HepG2 (cell line): ENCODE data around the gene COASY. TPM values are rescaled to one million over a fixed set of nuclear protein-coding genes. Genes with fewer than 3 reads are reported as not detected.

Experiments
- ATAC-seq: fragments of 200-7000 bp; cut with Tn5 transposase; 3 replicates; pipeline ENCODE4 v1.9.1; 2020; ENCODE audit warnings: mild to moderate bottlenecking, moderate library complexity
- BruUV-seq: library from RNA; stranded (reverse); fragments of 400-500 nt; replicated peaks from 2 replicates; lab custom pipeline; 2021; lab: Mats Ljungman, UMichigan
- CTCF ChIA-PET: fragments of 300-600 bp; formaldehyde crosslinking; extraction: SDS; loops from one replicate; lab custom pipeline; 2021; ENCODE audit warnings: low total read pairs, inconsistent platforms, low intra/inter-chr PET ratio; lab: Yijun Ruan, JAX
- POLR2A ChIA-PET: fragments of 350-600 bp; sonication (Branson Sonifier 250); formaldehyde crosslinking; loops from one replicate; lab custom pipeline; 2020; ENCODE audit warnings: antibody characterized with exemption, inconsistent platforms; lab: Yijun Ruan, JAX
- DNase-seq: peaks from one replicate; pipeline ENCODE4 v3.0.0-alpha.2; 2015; ENCODE audit warnings: low spot score
- FAIRE-seq: peaks from 3 replicates; lab custom pipeline; 2011; peaks lifted over from hg19 to GRCh38; lab: Jason Lieb, UNC
- H2AFZ ChIP-seq: one replicate; pipeline ENCODE4 v1.6.1; 2011; ENCODE audit warnings: low read length, inconsistent platforms
- H3K27ac ChIP-seq: fragments of 300-600 bp; 3 replicates; pipeline ENCODE4 v1.8.0; 2011; ENCODE audit warnings: mixed run types, mild to moderate bottlenecking, mixed read lengths, low read length, inconsistent platforms; ENCODE audit not compliant: insufficient read depth; ENCODE audit errors: extremely low read length
- H3K27me3 ChIP-seq, 2 experiments: fragments of 200-600 bp in 1 of 2; 2 replicates in 1 of 2; 3 replicates in 1 of 2; pipeline versions ENCODE4 v1.6.0 to v1.8.0; 2011; ENCODE audit warnings: low read length in 2 of 2, mild to moderate bottlenecking in 2 of 2, moderate library complexity in 2 of 2, inconsistent platforms in 1 of 2; ENCODE audit not compliant: insufficient read depth in 2 of 2, control insufficient read depth in 1 of 2
- H3K36me3 ChIP-seq, 2 experiments: fragments of 200-600 bp in 1 of 2; replicated peaks in 1 of 2; 2 replicates in 1 of 2; 3 replicates in 1 of 2; pipeline versions ENCODE4 v1.5.1 to v1.8.0; 2011; ENCODE audit warnings: low read length in 2 of 2, inconsistent platforms in 1 of 2; ENCODE audit not compliant: insufficient read depth in 2 of 2, control insufficient read depth in 1 of 2
- H3K4me1 ChIP-seq: 2 replicates; pipeline ENCODE4 v1.5.1; 2012; ENCODE audit warnings: low read length, inconsistent platforms; ENCODE audit not compliant: insufficient read depth
- H3K4me2 ChIP-seq: 2 replicates; pipeline ENCODE4 v1.6.0; 2011; ENCODE audit warnings: low read depth, low read length, inconsistent platforms
- H3K4me3 ChIP-seq, 3 experiments: fragments of 200-600 bp in 1 of 3; sonication (generic), shearing (Covaris generic) in 1 of 3; replicated peaks in 1 of 3; 2 replicates each; pipeline ENCODE4 v1.5.1; 2011 to 2016; ENCODE audit warnings: low read length in 3 of 3, inconsistent platforms in 2 of 3, low read depth in 2 of 3, mild to moderate bottlenecking in 2 of 3, control low read depth in 1 of 3, mixed read lengths in 1 of 3; ENCODE audit not compliant: insufficient read depth in 1 of 3
- H3K79me2 ChIP-seq: one replicate; pipeline ENCODE4 v1.6.1; 2011; ENCODE audit warnings: low read length, inconsistent platforms; ENCODE audit not compliant: insufficient read depth
- H3K9ac ChIP-seq: 2 replicates; pipeline ENCODE4 v1.6.0; 2011; ENCODE audit warnings: mild to moderate bottlenecking, low read depth, low read length, inconsistent platforms; ENCODE audit not compliant: insufficient read depth
- H3K9me3 ChIP-seq: 2 replicates; pipeline ENCODE4 v1.5.1; 2012; ENCODE audit warnings: mild to moderate bottlenecking, low read length
- H4K20me1 ChIP-seq: 2 replicates; pipeline ENCODE4 v1.6.0; 2011; ENCODE audit warnings: inconsistent platforms, mild to moderate bottlenecking, low read length, moderate library complexity; ENCODE audit not compliant: insufficient read depth
- FOXA1 ChIP-seq, 2 experiments: fragments of 450-650 bp in 1 of 2; sonication (generic) in 1 of 2; formaldehyde crosslinking in 1 of 2; IDR thresholded peaks; 2 replicates each; pipeline versions ENCODE4 v1.4.0 to v1.6.1; 2016 to 2020; ENCODE audit warnings: missing genetic modification reagents in 1 of 2
- NFIC ChIP-seq: IDR thresholded peaks from 2 replicates; pipeline ENCODE4 v1.6.1; 2012; ENCODE audit warnings: mild to moderate bottlenecking, low read length, inconsistent platforms
- NRL ChIP-seq: sonication (generic); formaldehyde crosslinking; IDR thresholded peaks from 2 replicates; pipeline ENCODE4 v1.5.0; 2020; ENCODE audit warnings: missing genetic modification reagents, mild to moderate bottlenecking, moderate library complexity, borderline replicate concordance
- ZFP36 ChIP-seq: fragments of 150-350 bp; IDR thresholded peaks from 2 replicates; pipeline ENCODE4 v1.6.1; 2018; ENCODE audit warnings: borderline replicate concordance, low read length, low read depth; ENCODE audit not compliant: partially characterized antibody
- ZFP36L2 ChIP-seq: sonication (generic); formaldehyde crosslinking; IDR thresholded peaks from 2 replicates; pipeline ENCODE4 v1.4.0; 2020; ENCODE audit warnings: missing genetic modification reagents
- ZNF382 ChIP-seq: sonication (generic); formaldehyde crosslinking; IDR thresholded peaks from 2 replicates; pipeline ENCODE4 v1.5.0; 2020; ENCODE audit warnings: missing genetic modification reagents, mild to moderate bottlenecking, borderline replicate concordance
- ZNF430 ChIP-seq: sonication (generic); formaldehyde crosslinking; IDR thresholded peaks from 2 replicates; pipeline ENCODE4 v1.9.0; 2021; ENCODE audit warnings: mild to moderate bottlenecking, missing genetic modification reagents
- ZSCAN22 ChIP-seq: sonication (generic); formaldehyde crosslinking; IDR thresholded peaks from 2 replicates; pipeline ENCODE4 v1.4.0; 2020; ENCODE audit warnings: mild to moderate bottlenecking, missing genetic modification reagents
- WGBS: methylation state at CpG from one replicate; pipeline ENCODE4 v1.1.6; 2017; ENCODE audit warnings: low lambda C conversion rate; 5-methylcytosine and 5-hydroxymethylcytosine counted together
- in situ Hi-C: cut with HindIII; loops from 2 replicates; pipeline ENCODE4 v1.10.0; 2017; ENCODE audit warnings: low pct_unique_long_range_greater_than_20kb; ENCODE audit not compliant: extremely low pct_ligation_motif_present
- intact Hi-C: fragments of 100-400 bp; cut with micrococcal nuclease; formaldehyde crosslinking; loops from one replicate; pipeline ENCODE4 v1.10.0; 2022; ENCODE audit not compliant: unreplicated experiment
- polyA plus RNA-seq, 8 experiments: library from polyadenylated mRNA; depleted of rRNA in 3 of 8; stranded (reverse) in 7 of 8; unstranded in 1 of 8; fragments of >200 nt; fragmentation: Illumina TruSeq in 4 of 8; extraction: Trizol in 4 of 8; gene quantifications; 2 replicates each; pipeline versions ENCODE4 v1.2.1 to v1.2.3, GENCODE V29; 2011 to 2016; ENCODE audit warnings: low read depth in 4 of 8, missing spikeins in 1 of 8, mixed read lengths in 1 of 8; ENCODE audit not compliant: insufficient read depth in 1 of 8
- total RNA-seq, 5 experiments: library from RNA; depleted of rRNA; stranded (reverse); fragments of >200 nt; fragmentation: Illumina TruSeq; extraction: Trizol; gene quantifications; 2 replicates each; pipeline ENCODE4 v1.2.3, GENCODE V29; 2016; ENCODE audit warnings: low read depth in 1 of 5
- TF ChIP-seq, protein P1 (sequence below): sonication (generic); formaldehyde crosslinking; IDR thresholded peaks from 2 replicates; pipeline ENCODE4 v1.4.0; 2020; ENCODE audit warnings: missing genetic modification reagents; ENCODE audit errors: not compliant biosample characterization
- TF ChIP-seq, protein P2 (sequence below): sonication (generic); formaldehyde crosslinking; IDR thresholded peaks from 2 replicates; pipeline ENCODE4 v1.4.0; 2020; ENCODE audit warnings: missing genetic modification reagents
- TF ChIP-seq, protein P3 (sequence below): sonication (generic); formaldehyde crosslinking; conservative IDR thresholded peaks from 2 replicates; pipeline ENCODE4 v1.8.0; 2022; ENCODE audit warnings: mild to moderate bottlenecking, moderate library complexity, missing genetic modification reagents
- TF ChIP-seq, protein P4 (sequence below): sonication (generic); formaldehyde crosslinking; IDR thresholded peaks from 2 replicates; pipeline ENCODE4 v1.4.0; 2020; ENCODE audit warnings: missing genetic modification reagents

The COASY gene
- total and polyA plus RNA-seq, 2 of the 13 experiments (the other 11 are each of a cell fraction or from before 2014, with no cell fraction given): 90.7 to 125 TPM

DNA sequence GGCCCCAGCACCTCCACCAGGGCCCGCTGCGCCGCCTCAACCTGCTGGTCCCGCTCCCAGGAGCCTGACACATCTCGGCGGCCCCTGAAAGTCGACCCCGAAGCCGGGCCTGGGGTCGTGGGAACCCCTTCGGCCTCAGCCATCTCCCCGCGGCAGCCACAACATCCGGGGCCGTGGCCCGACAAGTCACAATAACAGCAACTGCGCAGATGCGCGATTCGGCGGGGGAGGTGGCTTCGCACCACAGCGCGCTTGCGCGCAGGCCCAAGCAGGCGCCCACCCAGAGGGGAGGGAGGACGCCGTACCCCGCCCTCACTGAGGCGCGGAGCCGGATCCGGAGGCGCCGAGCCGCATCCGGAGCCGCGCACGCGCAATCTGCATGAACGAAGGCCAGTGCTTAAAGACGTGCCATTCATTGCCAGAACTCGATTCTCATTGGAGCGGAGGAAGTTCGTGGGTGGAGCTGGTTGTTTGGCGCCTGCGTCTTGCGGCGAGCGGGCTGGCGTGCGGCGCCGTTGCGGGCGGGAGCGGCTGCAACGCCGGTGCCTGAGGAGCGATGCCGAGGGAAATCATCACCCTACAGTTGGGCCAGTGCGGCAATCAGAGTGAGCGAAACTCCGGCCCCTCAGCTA, 47.4 kb downstream of the COASY start, which contains the start of the genes RETREG3 and TUBG1:
TSS of gene RETREG3 (minus strand) at position 193 of the 632 bp plus-strand sequence. CDS start at position 143, 50 bp downstream.
TSS of gene TUBG1 (plus strand) at position 502 of the 632 bp plus-strand sequence. CDS start at position 557, 55 bp downstream.
- peak within 1 kb of the TSS; percentile 91 for H3K4me2 ChIP-seq
- BruUV-seq: no TSS peak
- H3K79me2 ChIP-seq: peaks cover 54% of the 10 kb centered on the region
- CTCF ChIA-PET: interaction anchor here (1.4 kb wide), 1 partner anchor 9 kb away, joined by 6 read pairs; no protein-coding TSS in a partner anchor
- peak within 1 kb of the TSS; percentile 75 to 94 (median 91) for H3K4me3 ChIP-seq
- peaks cover 21 to 27% of the 10 kb centered on the region in 2 experiments for H3K36me3 ChIP-seq
- POLR2A ChIA-PET: interaction anchor here (0.8 to 4.0 kb wide), 42 partner anchors 9 to 525 kb away, joined by 3 to 60 read pairs (median 7); partner anchors contain the start of genes BECN1, CCR10, CNTD1 and CNTNAP1
- ATAC-seq (peak; percentile 89), DNase-seq (peak; percentile 99), FAIRE-seq (peak; percentile 100)
- H3K27ac ChIP-seq: peak within 1 kb of the TSS; percentile 89
- intact Hi-C loops (loop anchor here (2.0 kb wide), 1 partner anchor 70 kb away; no protein-coding TSS in a partner anchor), in situ Hi-C loops (no loop called here)
- H3K27me3 ChIP-seq: no peaks in the 10 kb centered on the region; a peak in 1 of 5 replicates
- H3K4me1 ChIP-seq: peaks cover 59% of the 10 kb centered on the region
- peaks cover 6% of the 10 kb centered on the region; the same call in 1 of the 2 replicates for H4K20me1 ChIP-seq
- H3K9ac ChIP-seq: peak within 1 kb of the TSS; percentile 94
- H3K9me3 ChIP-seq: no peaks in the 10 kb centered on the region
- 2% methylated on average over 25 of the region's 66 CpGs for WGBS
- no peak within 1 kb of the TSS for H2AFZ ChIP-seq
- TF ChIP-seq, protein P1, sequence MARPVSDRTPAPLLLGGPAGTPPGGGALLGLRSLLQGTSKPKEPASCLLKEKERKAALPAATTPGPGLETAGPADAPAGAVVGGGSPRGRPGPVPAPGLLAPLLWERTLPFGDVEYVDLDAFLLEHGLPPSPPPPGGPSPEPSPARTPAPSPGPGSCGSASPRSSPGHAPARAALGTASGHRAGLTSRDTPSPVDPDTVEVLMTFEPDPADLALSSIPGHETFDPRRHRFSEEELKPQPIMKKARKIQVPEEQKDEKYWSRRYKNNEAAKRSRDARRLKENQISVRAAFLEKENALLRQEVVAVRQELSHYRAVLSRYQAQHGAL (CRISPR knock-in tag): peak; percentile 91
- TF ChIP-seq ZFP36: no peak
- TF ChIP-seq, protein P2, sequence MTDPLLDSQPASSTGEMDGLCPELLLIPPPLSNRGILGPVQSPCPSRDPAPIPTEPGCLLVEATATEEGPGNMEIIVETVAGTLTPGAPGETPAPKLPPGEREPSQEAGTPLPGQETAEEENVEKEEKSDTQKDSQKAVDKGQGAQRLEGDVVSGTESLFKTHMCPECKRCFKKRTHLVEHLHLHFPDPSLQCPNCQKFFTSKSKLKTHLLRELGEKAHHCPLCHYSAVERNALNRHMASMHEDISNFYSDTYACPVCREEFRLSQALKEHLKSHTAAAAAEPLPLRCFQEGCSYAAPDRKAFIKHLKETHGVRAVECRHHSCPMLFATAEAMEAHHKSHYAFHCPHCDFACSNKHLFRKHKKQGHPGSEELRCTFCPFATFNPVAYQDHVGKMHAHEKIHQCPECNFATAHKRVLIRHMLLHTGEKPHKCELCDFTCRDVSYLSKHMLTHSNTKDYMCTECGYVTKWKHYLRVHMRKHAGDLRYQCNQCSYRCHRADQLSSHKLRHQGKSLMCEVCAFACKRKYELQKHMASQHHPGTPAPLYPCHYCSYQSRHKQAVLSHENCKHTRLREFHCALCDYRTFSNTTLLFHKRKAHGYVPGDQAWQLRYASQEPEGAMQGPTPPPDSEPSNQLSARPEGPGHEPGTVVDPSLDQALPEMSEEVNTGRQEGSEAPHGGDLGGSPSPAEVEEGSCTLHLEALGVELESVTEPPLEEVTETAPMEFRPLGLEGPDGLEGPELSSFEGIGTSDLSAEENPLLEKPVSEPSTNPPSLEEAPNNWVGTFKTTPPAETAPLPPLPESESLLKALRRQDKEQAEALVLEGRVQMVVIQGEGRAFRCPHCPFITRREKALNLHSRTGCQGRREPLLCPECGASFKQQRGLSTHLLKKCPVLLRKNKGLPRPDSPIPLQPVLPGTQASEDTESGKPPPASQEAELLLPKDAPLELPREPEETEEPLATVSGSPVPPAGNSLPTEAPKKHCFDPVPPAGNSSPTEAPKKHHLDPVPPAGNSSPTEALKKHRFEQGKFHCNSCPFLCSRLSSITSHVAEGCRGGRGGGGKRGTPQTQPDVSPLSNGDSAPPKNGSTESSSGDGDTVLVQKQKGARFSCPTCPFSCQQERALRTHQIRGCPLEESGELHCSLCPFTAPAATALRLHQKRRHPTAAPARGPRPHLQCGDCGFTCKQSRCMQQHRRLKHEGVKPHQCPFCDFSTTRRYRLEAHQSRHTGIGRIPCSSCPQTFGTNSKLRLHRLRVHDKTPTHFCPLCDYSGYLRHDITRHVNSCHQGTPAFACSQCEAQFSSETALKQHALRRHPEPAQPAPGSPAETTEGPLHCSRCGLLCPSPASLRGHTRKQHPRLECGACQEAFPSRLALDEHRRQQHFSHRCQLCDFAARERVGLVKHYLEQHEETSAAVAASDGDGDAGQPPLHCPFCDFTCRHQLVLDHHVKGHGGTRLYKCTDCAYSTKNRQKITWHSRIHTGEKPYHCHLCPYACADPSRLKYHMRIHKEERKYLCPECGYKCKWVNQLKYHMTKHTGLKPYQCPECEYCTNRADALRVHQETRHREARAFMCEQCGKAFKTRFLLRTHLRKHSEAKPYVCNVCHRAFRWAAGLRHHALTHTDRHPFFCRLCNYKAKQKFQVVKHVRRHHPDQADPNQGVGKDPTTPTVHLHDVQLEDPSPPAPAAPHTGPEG (CRISPR knock-in tag): peak; percentile 85
- peak; percentile 78 for TF ChIP-seq ZNF430 (CRISPR knock-in tag)
- TF ChIP-seq NFIC: no peak
- no peak for TF ChIP-seq ZFP36L2 (CRISPR knock-in tag)
- no peak for TF ChIP-seq ZNF382 (CRISPR knock-in tag)
- TF ChIP-seq, protein P3, sequence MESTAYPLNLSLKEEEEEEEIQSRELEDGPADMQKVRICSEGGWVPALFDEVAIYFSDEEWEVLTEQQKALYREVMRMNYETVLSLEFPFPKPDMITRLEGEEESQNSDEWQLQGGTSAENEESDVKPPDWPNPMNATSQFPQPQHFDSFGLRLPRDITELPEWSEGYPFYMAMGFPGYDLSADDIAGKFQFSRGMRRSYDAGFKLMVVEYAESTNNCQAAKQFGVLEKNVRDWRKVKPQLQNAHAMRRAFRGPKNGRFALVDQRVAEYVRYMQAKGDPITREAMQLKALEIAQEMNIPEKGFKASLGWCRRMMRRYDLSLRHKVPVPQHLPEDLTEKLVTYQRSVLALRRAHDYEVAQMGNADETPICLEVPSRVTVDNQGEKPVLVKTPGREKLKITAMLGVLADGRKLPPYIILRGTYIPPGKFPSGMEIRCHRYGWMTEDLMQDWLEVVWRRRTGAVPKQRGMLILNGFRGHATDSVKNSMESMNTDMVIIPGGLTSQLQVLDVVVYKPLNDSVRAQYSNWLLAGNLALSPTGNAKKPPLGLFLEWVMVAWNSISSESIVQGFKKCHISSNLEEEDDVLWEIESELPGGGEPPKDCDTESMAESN (CRISPR knock-in tag): no peak
- TF ChIP-seq NRL (CRISPR knock-in tag): peak; percentile 86
- TF ChIP-seq, protein P4, sequence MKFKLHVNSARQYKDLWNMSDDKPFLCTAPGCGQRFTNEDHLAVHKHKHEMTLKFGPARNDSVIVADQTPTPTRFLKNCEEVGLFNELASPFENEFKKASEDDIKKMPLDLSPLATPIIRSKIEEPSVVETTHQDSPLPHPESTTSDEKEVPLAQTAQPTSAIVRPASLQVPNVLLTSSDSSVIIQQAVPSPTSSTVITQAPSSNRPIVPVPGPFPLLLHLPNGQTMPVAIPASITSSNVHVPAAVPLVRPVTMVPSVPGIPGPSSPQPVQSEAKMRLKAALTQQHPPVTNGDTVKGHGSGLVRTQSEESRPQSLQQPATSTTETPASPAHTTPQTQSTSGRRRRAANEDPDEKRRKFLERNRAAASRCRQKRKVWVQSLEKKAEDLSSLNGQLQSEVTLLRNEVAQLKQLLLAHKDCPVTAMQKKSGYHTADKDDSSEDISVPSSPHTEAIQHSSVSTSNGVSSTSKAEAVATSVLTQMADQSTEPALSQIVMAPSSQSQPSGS (CRISPR knock-in tag): peak; percentile 73
- TF ChIP-seq FOXA1 (IDR thresholded peaks at IDR 0.05): no peak
- TF ChIP-seq FOXA1 (CRISPR knock-in tag; IDR thresholded peaks at IDR 0.05): peak; percentile 2; the same call in 1 of the 2 replicates
- no peak for TF ChIP-seq ZSCAN22 (CRISPR knock-in tag)
